Stimulated activated CD8-positive, alpha-beta memory T cell treated with anti-CD3 and anti-CD28 coated beads, Interleukin-7, amount 100 ng/mL, for 4 hours (primary cell): ENCODE measurements around the gene IL31RA.
"Not testable (repeated sequence)": the region's sequence is repeated elsewhere in the genome, so short reads cannot be mapped to it uniquely, and the experiment has no call there.

Experiments used
- DNase-seq, 2 donors: peaks; one replicate each; pipeline ENCODE4 v3.0.0-alpha.2; 2020; ENCODE audit warnings: low read depth in 2 of 2

IL31RA gene

GRCh38 chr5:55925712-55926111, 74.6 kb downstream of the IL31RA start:
- no peak for DNase-seq

GRCh38 chr5:55926476-55926875, 75.3 kb downstream of the IL31RA start:
- no peak for DNase-seq

GRCh38 chr5:55927861-55928655, 76.9 kb downstream of the IL31RA start:
- no peak for DNase-seq

- no peak for DNase-seq
Measured at GRCh38 chr5:55929020-55929799, 78.1 kb downstream of the IL31RA start.

- no peak for DNase-seq
Measured at GRCh38 chr5:55932700-55933099, 81.5 kb downstream of the IL31RA start.

- DNase-seq: no peak
Measured at GRCh38 chr5:55933377-55934114, 82.4 kb downstream of the IL31RA start.

- DNase-seq: no peak
Measured at GRCh38 chr5:55934115-55934613, 83.0 kb downstream of the IL31RA start.

DNA sequence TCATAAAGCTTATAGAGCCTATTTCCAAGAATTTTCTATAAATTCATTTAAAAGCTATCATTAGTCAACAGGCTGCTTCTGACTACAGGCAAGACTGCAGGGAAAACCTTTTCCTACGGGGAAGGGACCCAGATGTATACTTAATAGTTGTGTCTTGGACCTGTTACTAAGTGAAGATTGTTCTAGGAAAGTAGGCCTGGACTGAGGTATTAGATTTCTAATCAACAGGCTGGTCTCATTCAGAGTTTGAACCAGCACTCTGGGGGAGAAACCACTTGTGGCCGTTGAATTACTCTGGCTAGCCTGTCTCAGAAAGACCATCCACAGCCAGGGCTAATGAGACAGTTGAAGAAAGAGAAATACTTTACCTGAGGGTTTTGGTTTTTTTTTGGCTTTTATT, 83.6 kb downstream of the IL31RA start:
- no peak for DNase-seq

- DNase-seq: no peak
Measured at GRCh38 chr5:55935371-55935770, 84.2 kb downstream of the IL31RA start.

- DNase-seq: peak; percentile 53 to 60
Measured at GRCh38 chr5:55936100-55936693, 85.0 kb downstream of the IL31RA start.

DNA sequence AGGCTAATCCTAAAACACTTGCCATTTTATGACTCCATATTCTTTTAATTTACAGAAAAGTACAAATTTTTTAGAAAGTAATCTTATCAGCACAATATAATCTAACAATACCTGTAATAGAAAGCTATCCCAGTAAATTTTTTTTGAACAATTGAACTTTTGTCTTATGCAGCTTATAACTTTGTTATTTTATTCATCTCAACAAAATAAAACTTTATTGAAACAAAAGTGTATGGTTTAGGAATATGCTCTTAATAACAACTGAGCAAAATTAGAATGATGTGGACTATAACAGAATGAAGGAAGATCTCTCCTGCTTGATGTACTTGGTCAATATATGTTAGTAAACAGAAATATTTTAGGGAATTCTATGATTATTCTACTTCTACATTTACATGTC, 86.4 kb downstream of the IL31RA start:
- DNase-seq: not testable (repeated sequence)

DNA sequence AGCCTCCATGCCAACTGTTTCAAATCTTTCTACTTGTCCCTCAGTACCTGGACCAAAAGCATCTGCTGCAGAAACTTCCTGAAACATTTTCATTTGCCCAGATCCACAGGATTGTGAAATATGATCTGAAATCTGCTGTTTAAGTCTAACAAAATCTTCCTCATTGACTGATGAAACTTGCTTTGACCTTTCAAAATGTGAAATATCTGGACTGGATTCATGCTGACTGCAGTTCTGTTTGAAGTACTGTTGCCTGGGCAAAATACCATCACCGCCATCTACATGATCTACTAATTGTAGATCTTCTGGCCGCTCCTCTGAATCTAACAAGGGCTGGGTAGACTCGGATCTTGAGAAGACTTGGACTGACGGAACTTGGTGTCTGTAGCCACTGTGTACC, 90.0 kb downstream of the IL31RA start:
- DNase-seq: not testable (repeated sequence)

DNA sequence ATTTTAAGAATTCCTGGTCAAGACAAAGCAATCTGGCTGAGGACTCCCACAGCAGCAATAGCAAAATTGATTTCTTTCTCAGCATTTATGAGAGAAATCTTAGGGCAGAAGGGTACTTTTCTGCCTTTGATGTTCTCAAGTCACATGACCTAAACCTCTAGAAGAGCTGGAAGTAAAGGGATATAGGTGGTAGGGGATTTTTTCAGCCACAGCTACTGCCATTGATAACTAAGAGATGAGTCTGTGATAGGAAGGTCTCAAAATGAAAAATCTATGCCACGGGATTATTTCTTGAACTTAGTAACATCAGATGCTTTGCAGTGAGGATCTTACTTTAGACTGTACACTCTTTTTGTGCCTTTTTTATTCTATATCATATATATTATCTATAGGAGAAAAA, 108.1 kb downstream of the IL31RA start:
- DNase-seq: no peak

GRCh38 chr5:55960779-55961178, 109.6 kb downstream of the IL31RA start:
- DNase-seq: no peak

DNA sequence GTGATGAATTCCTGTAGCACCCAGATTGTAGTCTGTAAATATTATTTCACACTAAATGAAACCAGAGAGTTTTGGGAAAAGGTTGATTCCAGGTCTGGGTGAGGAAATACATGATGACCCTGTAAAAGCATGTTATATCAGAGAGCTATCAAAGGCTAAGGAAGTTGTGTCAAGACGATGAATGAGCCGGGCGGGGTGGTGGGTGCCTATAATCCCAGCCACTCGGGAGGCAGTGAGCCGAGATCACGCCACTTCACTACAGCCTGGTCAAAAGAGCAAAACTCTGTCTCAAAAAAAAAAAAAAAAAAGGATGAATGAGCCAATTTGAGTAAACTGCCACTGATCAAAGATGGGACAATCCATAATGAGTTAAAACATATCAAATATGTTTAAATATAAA, 114.4 kb downstream of the IL31RA start:
- no peak for DNase-seq

- no peak for DNase-seq
Measured at GRCh38 chr5:55966284-55966683, 115.1 kb downstream of the IL31RA start.

GRCh38 chr5:55969956-55970355, 118.8 kb downstream of the IL31RA start:
- DNase-seq: no peak
